Mucosa of descending colon (tissue), 3 donors: ENCODE measurements around the gene FGFBP1. TPM values are rescaled to one million over a fixed set of nuclear protein-coding genes. Genes with fewer than 3 reads are reported as not detected.

ENCODE experiments used
- ATAC-seq: fragments of 200-7000 bp; cut with Tn5 transposase; one replicate; pipeline ENCODE4 v1.9.1; 2020; ENCODE audit warnings: mild to moderate bottlenecking, moderate library complexity
- DNase-seq, 3 donors: peaks; one replicate each; pipeline ENCODE4 v3.0.0-alpha.2; 2020
- H3K36me3 ChIP-seq: fragments of 200-600 bp; one replicate; pipeline ENCODE4 v1.8.0; 2021; ENCODE audit warnings: low read depth, mild to moderate bottlenecking
- H3K4me1 ChIP-seq: fragments of 200-600 bp; one replicate; pipeline ENCODE4 v1.8.0; 2021; ENCODE audit warnings: low read depth, mild to moderate bottlenecking
- H3K4me3 ChIP-seq: fragments of 200-600 bp; one replicate; pipeline ENCODE4 v1.8.0; 2021; ENCODE audit warnings: mild to moderate bottlenecking
- H3K9me3 ChIP-seq: fragments of 200-600 bp; one replicate; pipeline ENCODE4 v1.8.0; 2021; ENCODE audit warnings: mild to moderate bottlenecking
- CTCF ChIP-seq: fragments of 200-600 bp; IDR thresholded peaks from one replicate; pipeline ENCODE4 v1.8.0; 2022; ENCODE audit warnings: antibody characterized with exemption, mild to moderate bottlenecking
- intact Hi-C, 2 donors: fragments of 100-400 bp; cut with DNase I in 1 of 2; cut with micrococcal nuclease in 1 of 2; formaldehyde crosslinking; loops; one replicate each; pipeline versions ENCODE4 v1.11.0 to v1.11.1; 2022; cut with DNase I, micrococcal nuclease
- total RNA-seq, 3 donors: library from RNA; stranded (reverse); fragmentation: NEBNext Ultra II Directional in 2 of 3; extraction: Animal tissue kit (Norgen Biotek cat#: 25700) in 2 of 3; gene quantifications; one replicate each; pipeline versions ENCODE4 v1.2.1 to v1.2.4, GENCODE V29; 2021 to 2023
- donor health status: DM: no; HTN: no; CAD: no; lungs with moderate emphysema.
- donor health status: DM: no; HTN: no; CAD: no.
- donor health status: DM: no; HTN: yes; CAD: no.

The FGFBP1 gene
- total RNA-seq, 3 donors from 2014 or later, result 10.8 to 39.4 (median 34.7) TPM

GRCh38 chr4:15894921-15895916, 43.3 kb downstream of the FGFBP1 start:
- H3K4me3 ChIP-seq, result no peak overlapping the region
- H3K36me3 ChIP-seq, result no peaks in the 10 kb centered on the region
- DNase-seq (no peak), ATAC-seq (no peak)
- intact Hi-C loops, result no loop called here
- H3K4me1 ChIP-seq, result no peaks in the 10 kb centered on the region
- H3K9me3 ChIP-seq, result no peaks in the 10 kb centered on the region
- TF ChIP-seq CTCF, result no peak

GRCh38 chr4:15894393-15894792, 44.1 kb downstream of the FGFBP1 start:
- no peak for TF ChIP-seq CTCF
- ATAC-seq, result no peak

GRCh38 chr4:15893962-15894361, 44.6 kb downstream of the FGFBP1 start:
- DNase-seq (no peak), ATAC-seq (no peak)
- no peak for TF ChIP-seq CTCF

More at GRCh38 chr4:15894393-15894792, 44.1 kb downstream of the FGFBP1 start:
- intact Hi-C loops, result no loop called here
- no peaks in the 10 kb centered on the region for H3K4me1 ChIP-seq
- no peak for DNase-seq
- H3K9me3 ChIP-seq, result no peaks in the 10 kb centered on the region
- no peak overlapping the region for H3K4me3 ChIP-seq
- no peaks in the 10 kb centered on the region for H3K36me3 ChIP-seq

GRCh38 chr4:15891312-15891711, 47.2 kb downstream of the FGFBP1 start:
- no peaks in the 10 kb centered on the region for H3K9me3 ChIP-seq
- intact Hi-C loops, result no loop called here
- no peaks in the 10 kb centered on the region for H3K36me3 ChIP-seq
- DNase-seq (no peak), ATAC-seq (no peak)
- H3K4me1 ChIP-seq, result no peaks in the 10 kb centered on the region
- no peak overlapping the region for H3K4me3 ChIP-seq
- TF ChIP-seq CTCF, result no peak

More at GRCh38 chr4:15893962-15894361, 44.6 kb downstream of the FGFBP1 start:
- Histone ChIP-seq H3K4me3 (no peak overlapping the region), H3K36me3 (no peaks in the 10 kb centered on the region), H3K9me3 (no peaks in the 10 kb centered on the region), H3K4me1 (no peaks in the 10 kb centered on the region)
- intact Hi-C loops, result no loop called here

- no peak overlapping the region for H3K4me3 ChIP-seq
- intact Hi-C loops, result no loop called here
- no peak for TF ChIP-seq CTCF
- H3K9me3 ChIP-seq, result no peaks in the 10 kb centered on the region
- no peaks in the 10 kb centered on the region for H3K4me1 ChIP-seq
- ATAC-seq, result no peak
- no peak for DNase-seq
- H3K36me3 ChIP-seq, result no peaks in the 10 kb centered on the region
These were observed 48.2 kb downstream of the FGFBP1 start for GRCh38 chr4:15890246-15890829.
